Suprapubic skin (tissue), 4 donors: ENCODE results near the gene IL4I1. TPM values are rescaled to one million over a fixed set of nuclear protein-coding genes. Genes with fewer than 3 reads are reported as not detected.
A peak's percentile ranks its signal among the peaks of the same experiment; 100 is the strongest.

Experiments used
- DNase-seq, 2 donors: peaks; one replicate each; pipeline ENCODE4 v3.0.0-alpha.2; 2019; ENCODE audit warnings: low spot score in 2 of 2
- H3K27ac ChIP-seq: fragments of 200-600 bp; sonication (generic); one replicate; pipeline ENCODE4 v1.5.1; 2019
- H3K27me3 ChIP-seq: fragments of 200-600 bp; sonication (generic); one replicate; pipeline ENCODE4 v1.5.1; 2019
- H3K36me3 ChIP-seq: fragments of 200-600 bp; sonication (generic); one replicate; pipeline ENCODE4 v1.5.1; 2019
- H3K4me1 ChIP-seq: fragments of 200-600 bp; sonication (generic); one replicate; pipeline ENCODE4 v1.5.1; 2019
- H3K4me3 ChIP-seq: fragments of 200-600 bp; sonication (generic); one replicate; pipeline ENCODE4 v1.5.1; 2019; ENCODE audit warnings: mild to moderate bottlenecking
- H3K9me3 ChIP-seq: fragments of 200-600 bp; sonication (generic); one replicate; pipeline ENCODE4 v1.5.1; 2019
- EP300 ChIP-seq: sonication (generic); formaldehyde crosslinking; IDR thresholded peaks from one replicate; pipeline ENCODE4 v1.6.1; 2017; ENCODE audit warnings: antibody characterized with exemption
- POLR2A ChIP-seq, 2 donors: fragments of 450-650 bp; IDR thresholded peaks; one replicate each; pipeline ENCODE4 v1.6.1; 2017; ENCODE audit warnings: antibody characterized with exemption in 2 of 2, mild to moderate bottlenecking in 2 of 2, moderate library complexity in 2 of 2
- POLR2AphosphoS5 ChIP-seq, 3 donors: sonication (generic); formaldehyde crosslinking; IDR thresholded peaks; one replicate each; pipeline ENCODE4 v1.6.1; 2017; ENCODE audit warnings: antibody characterized with exemption in 3 of 3
- WGBS: methylation state at CpG from one replicate; pipeline ENCODE4 v1.1.5; 2018; 5-methylcytosine and 5-hydroxymethylcytosine counted together
- total RNA-seq, 4 donors: library from RNA; depleted of rRNA; stranded (reverse); fragments of >200 nt; gene quantifications; one replicate each; pipeline ENCODE4 v1.1.0, GENCODE V29; 2016
- TF ChIP-seq, protein P1 (sequence below), 2 donors: fragments of 200-600 bp in 1 of 2; fragments of 450-650 bp in 1 of 2; sonication (generic) in 1 of 2; IDR thresholded peaks; one replicate each; pipeline ENCODE4 v1.5.1; 2016 to 2019; ENCODE audit warnings: antibody characterized with exemption in 2 of 2, mild to moderate bottlenecking in 1 of 2, moderate library complexity in 1 of 2

Gene IL4I1
- total RNA-seq, 4 donors from 2014 or later = 0.89 TPM; not detected in 3

DNA sequence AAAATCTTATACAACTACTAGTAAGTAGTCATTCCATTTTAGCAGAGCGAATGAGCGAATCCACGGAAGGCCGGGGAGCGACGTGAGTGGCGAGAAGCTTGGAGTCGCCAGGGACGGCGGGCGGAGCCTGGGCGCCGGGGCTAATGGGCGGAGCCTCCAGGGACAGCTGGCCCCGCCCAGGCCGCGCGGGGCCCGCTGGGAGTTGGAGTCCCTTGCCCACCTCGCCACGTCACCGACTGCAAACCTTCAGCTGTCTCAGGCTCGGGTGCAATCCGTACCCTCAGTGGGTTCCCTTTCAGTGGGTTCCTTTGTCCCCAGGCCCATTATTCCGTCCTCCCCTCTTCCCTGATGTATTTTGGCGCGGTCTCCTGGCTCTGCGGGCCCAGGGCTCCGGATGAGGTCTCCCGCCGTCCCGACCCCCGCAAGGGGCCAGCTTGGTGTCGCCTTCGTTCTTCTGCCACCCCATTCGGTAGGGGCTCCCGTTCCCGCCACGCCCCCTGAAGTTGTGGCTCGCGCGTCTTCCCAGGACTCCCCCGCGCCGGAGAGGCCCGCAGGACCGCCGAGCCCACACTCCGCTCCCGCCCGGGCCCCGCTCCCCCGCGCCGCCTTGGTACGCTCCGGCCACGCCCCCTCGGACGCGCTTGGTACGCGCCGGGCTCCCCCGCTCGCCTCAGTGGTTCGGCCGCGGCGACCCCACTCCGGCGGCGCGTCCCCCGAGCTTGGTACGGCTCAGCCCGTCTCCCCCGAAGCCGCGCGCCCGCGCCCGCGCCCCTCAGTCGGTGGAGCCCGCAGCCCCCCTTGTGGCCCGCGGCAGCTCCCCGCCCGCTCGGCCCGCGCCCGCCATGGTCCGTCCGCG lies 46.0 kb downstream of the IL4I1 start, which contains the start of gene PTOV1:
PTOV1 (plus strand) TSS at position 673 of the 856 bp plus-strand sequence.
- peak; percentile 94 to 95 for DNase-seq
- Histone ChIP-seq H3K27ac (peak within 1 kb of the TSS; percentile 99), H3K9me3 (no peaks in the 10 kb centered on the region), H3K27me3 (no peaks in the 10 kb centered on the region), H3K36me3 (peaks cover 15% of the 10 kb centered on the region), H3K4me1 (peaks cover 42% of the 10 kb centered on the region), H3K4me3 (peak within 1 kb of the TSS; percentile 98)
- TF ChIP-seq POLR2A (IDR thresholded peaks at IDR 0.05) = peak; percentile 6 to 78
- no peak for TF ChIP-seq EP300
- TF ChIP-seq POLR2AphosphoS5 (IDR thresholded peaks at IDR 0.05) = peak; percentile 18 to 52 (median 47)
- TF ChIP-seq, protein P1, sequence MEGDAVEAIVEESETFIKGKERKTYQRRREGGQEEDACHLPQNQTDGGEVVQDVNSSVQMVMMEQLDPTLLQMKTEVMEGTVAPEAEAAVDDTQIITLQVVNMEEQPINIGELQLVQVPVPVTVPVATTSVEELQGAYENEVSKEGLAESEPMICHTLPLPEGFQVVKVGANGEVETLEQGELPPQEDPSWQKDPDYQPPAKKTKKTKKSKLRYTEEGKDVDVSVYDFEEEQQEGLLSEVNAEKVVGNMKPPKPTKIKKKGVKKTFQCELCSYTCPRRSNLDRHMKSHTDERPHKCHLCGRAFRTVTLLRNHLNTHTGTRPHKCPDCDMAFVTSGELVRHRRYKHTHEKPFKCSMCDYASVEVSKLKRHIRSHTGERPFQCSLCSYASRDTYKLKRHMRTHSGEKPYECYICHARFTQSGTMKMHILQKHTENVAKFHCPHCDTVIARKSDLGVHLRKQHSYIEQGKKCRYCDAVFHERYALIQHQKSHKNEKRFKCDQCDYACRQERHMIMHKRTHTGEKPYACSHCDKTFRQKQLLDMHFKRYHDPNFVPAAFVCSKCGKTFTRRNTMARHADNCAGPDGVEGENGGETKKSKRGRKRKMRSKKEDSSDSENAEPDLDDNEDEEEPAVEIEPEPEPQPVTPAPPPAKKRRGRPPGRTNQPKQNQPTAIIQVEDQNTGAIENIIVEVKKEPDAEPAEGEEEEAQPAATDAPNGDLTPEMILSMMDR (IDR thresholded peaks at IDR 0.05) = no peak
- under 1% methylated on average over 74 of the region's 98 CpGs for WGBS

- TF ChIP-seq, protein P1 (IDR thresholded peaks at IDR 0.05) = no peak
- TF ChIP-seq POLR2AphosphoS5 (IDR thresholded peaks at IDR 0.05) (no peak), POLR2A (IDR thresholded peaks at IDR 0.05) (no peak), EP300 (no peak)
- Histone ChIP-seq H3K9me3 (no peaks in the 10 kb centered on the region), H3K27ac (peak overlapping the region; percentile 99), H3K27me3 (no peaks in the 10 kb centered on the region), H3K36me3 (peaks cover 9% of the 10 kb centered on the region), H3K4me3 (peak overlapping the region; percentile 98), H3K4me1 (peaks cover 42% of the 10 kb centered on the region)
- no peak for DNase-seq
- WGBS = 61% methylated on average over 12 of the region's 12 CpGs
Measured at GRCh38 chr19:49850221-49850486, 46.5 kb downstream of the IL4I1 start.

DNA sequence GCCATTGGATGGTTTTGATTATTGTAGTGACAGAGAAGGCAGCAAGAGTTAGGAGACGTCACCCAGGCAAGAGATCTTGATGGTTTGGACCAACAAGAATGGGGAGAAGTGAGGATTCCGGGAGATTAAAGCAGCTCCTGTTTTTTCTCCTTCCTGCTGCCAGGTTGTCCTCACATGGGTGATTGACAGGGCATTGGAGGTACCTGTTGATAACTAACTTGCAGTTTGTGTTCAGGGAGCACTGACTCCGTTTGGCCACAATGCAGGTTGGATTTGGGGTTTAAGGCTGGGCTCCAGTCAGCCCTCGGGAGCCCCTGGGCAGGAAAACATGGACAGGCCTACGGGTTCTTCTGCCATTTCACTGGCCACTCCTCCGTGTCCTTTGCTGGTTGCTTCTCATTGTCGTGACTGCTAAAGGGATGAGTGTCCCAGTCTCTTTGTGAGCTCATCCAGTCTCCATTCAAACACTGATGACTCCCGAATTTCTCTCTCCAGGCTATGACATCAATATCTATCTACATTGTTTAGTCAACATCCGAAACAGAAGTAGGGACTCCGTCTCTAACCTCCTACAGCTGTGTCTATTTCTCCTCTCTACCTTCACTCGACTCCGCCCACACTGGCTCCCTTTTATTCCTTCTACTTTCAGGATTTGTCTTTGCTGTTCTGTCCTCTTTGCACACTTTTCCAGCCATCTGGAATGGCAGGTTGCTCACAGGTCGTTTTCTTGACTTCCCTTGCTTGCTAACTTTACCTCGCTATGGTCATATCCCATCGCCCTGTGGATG lies 47.1 kb downstream of the IL4I1 start:
- Histone ChIP-seq H3K27ac (peak overlapping the region; percentile 99), H3K36me3 (peaks cover 4% of the 10 kb centered on the region), H3K4me3 (peak overlapping the region; percentile 98), H3K27me3 (no peaks in the 10 kb centered on the region), H3K9me3 (no peaks in the 10 kb centered on the region), H3K4me1 (peaks cover 42% of the 10 kb centered on the region)
- TF ChIP-seq POLR2A (IDR thresholded peaks at IDR 0.05) (no peak), POLR2AphosphoS5 (IDR thresholded peaks at IDR 0.05) (no peak), EP300 (no peak)
- TF ChIP-seq, protein P1 (IDR thresholded peaks at IDR 0.05) = no peak
- WGBS = 88% methylated on average over 15 of the region's 15 CpGs
- no peak for DNase-seq

DNA sequence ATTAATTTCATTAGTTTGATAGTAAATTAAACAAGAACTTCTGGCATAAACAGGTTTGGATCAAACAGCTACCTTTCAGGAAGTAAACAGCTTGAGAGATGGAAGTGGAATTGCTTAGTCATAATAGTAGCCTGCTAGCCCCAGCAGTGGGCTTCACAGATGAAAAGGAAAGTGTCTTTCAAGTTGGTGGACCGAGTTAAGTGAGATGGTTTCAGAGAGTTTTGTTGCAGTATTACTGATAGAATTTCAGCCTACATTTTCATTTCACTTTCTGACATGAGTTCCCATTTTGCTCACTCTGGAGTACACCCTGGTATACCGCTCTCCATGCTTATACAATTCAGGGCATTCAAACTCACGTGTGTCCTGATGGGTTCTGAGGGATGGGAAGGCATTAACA lies 47.7 kb downstream of the IL4I1 start:
- H3K4me1 ChIP-seq = peaks cover 37% of the 10 kb centered on the region
- no peak for DNase-seq
- no peaks in the 10 kb centered on the region for H3K27me3 ChIP-seq
- H3K36me3 ChIP-seq = no peaks in the 10 kb centered on the region
- H3K27ac ChIP-seq = no peak overlapping the region
- no peak overlapping the region for H3K4me3 ChIP-seq
- WGBS = 93% methylated on average over 3 of the region's 3 CpGs
- TF ChIP-seq, protein P1 (IDR thresholded peaks at IDR 0.05) = no peak
- no peak for TF ChIP-seq EP300
- TF ChIP-seq POLR2AphosphoS5 (IDR thresholded peaks at IDR 0.05) = no peak
- TF ChIP-seq POLR2A (IDR thresholded peaks at IDR 0.05) = no peak
- H3K9me3 ChIP-seq = no peaks in the 10 kb centered on the region
